Tibial nerve (tissue), 4 donors: Measurements from ENCODE around the gene SYK. TPM values are rescaled to one million over a fixed set of nuclear protein-coding genes. Genes with fewer than 3 reads are reported as not detected.

Source experiments
- DNase-seq, 2 donors: peaks; one replicate each; pipeline ENCODE4 v3.0.0-alpha.2; 2019; ENCODE audit warnings: low spot score in 2 of 2
- H3K27ac ChIP-seq, 4 donors: fragments of 200-600 bp; sonication (generic) in 3 of 4; one replicate each; pipeline ENCODE4 v1.5.1; 2017 to 2019; ENCODE audit warnings: mild to moderate bottlenecking in 1 of 4
- H3K27me3 ChIP-seq, 2 donors: fragments of 200-600 bp; sonication (generic) in 1 of 2; one replicate each; pipeline versions ENCODE4 v1.5.1 to v1.6.0; 2017 to 2019
- H3K36me3 ChIP-seq, 3 donors: fragments of 200-600 bp; sonication (generic); one replicate each; pipeline ENCODE4 v1.5.1; 2018 to 2019
- H3K4me1 ChIP-seq, 4 donors: fragments of 200-600 bp; sonication (generic) in 3 of 4; one replicate each; pipeline ENCODE4 v1.5.1; 2017 to 2019
- H3K4me3 ChIP-seq, 4 donors: fragments of 200-600 bp; sonication (generic) in 3 of 4; one replicate each; pipeline ENCODE4 v1.5.1; 2017 to 2019; ENCODE audit warnings: mild to moderate bottlenecking in 1 of 4, moderate library complexity in 1 of 4
- H3K9me3 ChIP-seq, 4 donors: fragments of 200-600 bp; sonication (generic) in 3 of 4; one replicate each; pipeline ENCODE4 v1.5.1; 2017 to 2019
- CTCF ChIP-seq, 5 experiments: fragments of 200-600 bp in 3 of 5; fragments of 450-650 bp in 2 of 5; sonication (generic) in 3 of 5; IDR thresholded peaks; one replicate each; pipeline ENCODE4 v1.5.1; 2016 to 2019; ENCODE audit warnings: antibody characterized with exemption in 5 of 5, mild to moderate bottlenecking in 3 of 5, moderate library complexity in 2 of 5
- EP300 ChIP-seq, 2 donors: sonication (generic); formaldehyde crosslinking; IDR thresholded peaks; one replicate each; pipeline ENCODE4 v1.6.1; 2017; ENCODE audit warnings: antibody characterized with exemption in 2 of 2, mild to moderate bottlenecking in 1 of 2
- POLR2A ChIP-seq, 2 donors: fragments of 450-650 bp; IDR thresholded peaks; one replicate each; pipeline ENCODE4 v1.6.1; 2017; ENCODE audit warnings: antibody characterized with exemption in 2 of 2, mild to moderate bottlenecking in 2 of 2, moderate library complexity in 2 of 2
- WGBS, 2 donors: methylation state at CpG; one replicate each; pipeline ENCODE4 v1.1.5; 2018; 5-methylcytosine and 5-hydroxymethylcytosine counted together
- total RNA-seq, 4 donors: library from RNA; depleted of rRNA; stranded (reverse); fragments of >200 nt; gene quantifications; one replicate each; pipeline ENCODE4 v1.1.0, GENCODE V29; 2016

SYK gene
- total RNA-seq, 4 donors from 2014 or later = 8.0 to 20.7 (median 13.2) TPM

GRCh38 chr9:90894986-90895687, 93.5 kb downstream of the SYK start:
- 79 to 84% methylated on average over 16 of the region's 16 CpGs for WGBS, 2 donors
- peak in 2 of 5 experiments; percentile 20 to 31 for TF ChIP-seq CTCF (IDR thresholded peaks at IDR 0.05)
- no peak for TF ChIP-seq POLR2A (IDR thresholded peaks at IDR 0.05)
- Histone ChIP-seq H3K27me3 (no peaks in the 10 kb centered on the region), H3K9me3 (no peaks in the 10 kb centered on the region), H3K27ac (no peak overlapping the region), H3K4me1 (no peaks in the 10 kb centered on the region), H3K4me3 (no peak overlapping the region), H3K36me3 (peaks cover 0 to 36% (median 0%) of the 10 kb centered on the region in 3 donors)
- no peak for DNase-seq

- TF ChIP-seq EP300 (IDR thresholded peaks at IDR 0.05) (no peak), CTCF (IDR thresholded peaks at IDR 0.05) (no peak), POLR2A (IDR thresholded peaks at IDR 0.05) (no peak)
- DNase-seq = no peak
- Histone ChIP-seq H3K27ac (no peak overlapping the region), H3K27me3 (no peaks in the 10 kb centered on the region), H3K36me3 (peaks cover 0 to 35% (median 0%) of the 10 kb centered on the region in 3 donors), H3K4me1 (no peaks in the 10 kb centered on the region), H3K4me3 (no peak overlapping the region), H3K9me3 (no peaks in the 10 kb centered on the region)
- WGBS, 2 donors = 75 to 82% methylated on average over 7 of the region's 7 CpGs
These were observed 94.2 kb downstream of the SYK start for GRCh38 chr9:90895786-90896185.

GRCh38 chr9:90896231-90896630, 94.6 kb downstream of the SYK start:
- Histone ChIP-seq H3K27me3 (no peaks in the 10 kb centered on the region), H3K4me3 (no peak overlapping the region), H3K4me1 (no peaks in the 10 kb centered on the region), H3K27ac (no peak overlapping the region), H3K36me3 (peaks cover 0 to 35% (median 0%) of the 10 kb centered on the region in 3 donors), H3K9me3 (no peaks in the 10 kb centered on the region)
- TF ChIP-seq CTCF (IDR thresholded peaks at IDR 0.05) = no peak
- no peak for TF ChIP-seq EP300 (IDR thresholded peaks at IDR 0.05)
- TF ChIP-seq POLR2A (IDR thresholded peaks at IDR 0.05) = no peak
- DNase-seq = no peak
- 66 to 71% methylated on average over 3 of the region's 3 CpGs for WGBS, 2 donors

- 63 to 71% methylated on average over 3 of the region's 3 CpGs for WGBS, 2 donors
- Histone ChIP-seq H3K36me3 (peaks cover 0 to 35% (median 0%) of the 10 kb centered on the region in 3 donors), H3K4me1 (no peaks in the 10 kb centered on the region), H3K27me3 (no peaks in the 10 kb centered on the region), H3K27ac (no peak overlapping the region), H3K9me3 (no peaks in the 10 kb centered on the region), H3K4me3 (no peak overlapping the region)
- DNase-seq = no peak
- no peak for TF ChIP-seq POLR2A (IDR thresholded peaks at IDR 0.05)
- no peak for TF ChIP-seq EP300 (IDR thresholded peaks at IDR 0.05)
- no peak for TF ChIP-seq CTCF (IDR thresholded peaks at IDR 0.05)
These were observed 96.6 kb downstream of the SYK start for GRCh38 chr9:90898228-90898627.

- 94 to 100% methylated on average over 3 of the region's 3 CpGs for WGBS, 2 donors
- no peak for DNase-seq
- no peak overlapping the region for H3K27ac ChIP-seq
These were observed 97.7 kb downstream of the SYK start for GRCh38 chr9:90899287-90899686.

More at GRCh38 chr9:90899287-90899686, 97.7 kb downstream of the SYK start:
- H3K36me3 ChIP-seq = peaks cover 0 to 30% (median 0%) of the 10 kb centered on the region in 3 donors
- H3K4me3 ChIP-seq = no peak overlapping the region
- H3K27me3 ChIP-seq = no peaks in the 10 kb centered on the region
- TF ChIP-seq POLR2A (IDR thresholded peaks at IDR 0.05) = no peak
- TF ChIP-seq EP300 (IDR thresholded peaks at IDR 0.05) = no peak
- TF ChIP-seq CTCF (IDR thresholded peaks at IDR 0.05) = no peak
- H3K4me1 ChIP-seq = no peaks in the 10 kb centered on the region
- no peaks in the 10 kb centered on the region for H3K9me3 ChIP-seq
